Muscle of arm (tissue), 12 donors: ENCODE results near the gene SLA2. TPM values are rescaled to one million over a fixed set of nuclear protein-coding genes. Genes with fewer than 3 reads are reported as not detected.
A peak's percentile ranks its signal among the peaks of the same experiment; 100 is the strongest.
"Not testable (repeated sequence)": the region's sequence is repeated elsewhere in the genome, so short reads cannot be mapped to it uniquely, and the experiment has no call there.

ENCODE experiments used
- DNase-seq: peaks from one replicate; pipeline ENCODE4 v3.0.0-alpha.2; 2013
- polyA plus RNA-seq, 12 donors: library from polyadenylated mRNA; unstranded; fragments of 120-200 nt; gene quantifications; one replicate each; pipeline ENCODE4 v1.2.1, GENCODE V29; 2013; ENCODE audit not compliant: insufficient read length in 12 of 12

Gene SLA2
- polyA plus RNA-seq, 12 donors, result 0.20 to 0.63 (median 0.30) TPM; not detected in 2

DNA sequence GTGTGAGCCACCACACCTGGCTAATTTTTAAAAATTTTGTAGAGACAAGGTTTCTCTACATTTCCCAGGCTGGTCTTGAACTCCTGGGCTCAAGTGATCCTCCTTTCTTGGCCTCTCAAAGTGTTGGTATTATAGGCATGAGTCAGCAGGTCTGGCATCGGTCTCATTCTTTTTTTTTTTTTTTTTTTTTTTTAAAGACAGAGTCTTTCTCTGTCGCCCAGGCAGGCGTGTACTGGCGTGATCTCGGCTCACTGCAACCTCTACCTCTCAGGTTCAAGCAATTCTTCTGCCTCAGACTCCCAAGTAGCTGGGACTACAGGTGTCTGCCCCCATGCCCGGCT is 37.6 kb downstream of the SLA2 start:
- not testable (repeated sequence) for DNase-seq

DNA sequence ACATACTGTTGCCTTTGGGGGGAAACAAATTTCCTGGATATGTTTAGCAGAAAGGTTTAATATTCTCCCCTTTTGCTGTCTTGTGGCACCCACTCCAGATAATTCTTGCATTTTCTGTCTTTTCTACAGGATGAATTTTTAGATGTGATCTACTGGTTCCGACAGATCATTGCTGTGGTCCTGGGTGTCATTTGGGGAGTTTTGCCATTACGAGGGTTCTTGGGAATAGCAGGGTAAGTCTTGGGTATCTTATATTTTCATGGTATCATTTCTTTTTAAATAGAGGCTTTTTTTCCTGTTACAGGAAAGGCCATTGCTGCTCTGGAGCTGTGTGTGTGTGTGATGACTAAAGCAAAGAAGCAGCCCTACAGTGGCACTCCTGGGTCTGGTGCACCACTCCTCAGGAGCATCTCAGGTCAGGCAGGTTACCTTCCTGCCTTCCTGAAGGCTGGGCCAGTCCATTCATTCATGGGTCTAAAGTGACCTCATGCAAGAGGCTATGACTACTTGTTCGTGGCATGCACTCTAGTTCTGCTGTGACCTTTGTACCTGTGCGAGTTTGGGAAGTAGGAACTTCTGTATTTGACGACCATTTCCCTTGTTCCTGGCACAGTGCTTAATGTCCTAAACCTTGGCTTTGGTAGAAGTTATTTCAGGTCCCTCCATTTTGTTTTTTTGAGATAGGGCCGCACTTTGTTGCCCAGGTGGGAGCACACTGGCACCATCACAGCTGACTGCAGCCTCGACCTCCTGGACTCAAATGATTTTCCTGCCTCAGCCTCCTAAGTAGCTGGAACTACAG is 38.2 kb downstream of the SLA2 start:
- no peak for DNase-seq

DNA sequence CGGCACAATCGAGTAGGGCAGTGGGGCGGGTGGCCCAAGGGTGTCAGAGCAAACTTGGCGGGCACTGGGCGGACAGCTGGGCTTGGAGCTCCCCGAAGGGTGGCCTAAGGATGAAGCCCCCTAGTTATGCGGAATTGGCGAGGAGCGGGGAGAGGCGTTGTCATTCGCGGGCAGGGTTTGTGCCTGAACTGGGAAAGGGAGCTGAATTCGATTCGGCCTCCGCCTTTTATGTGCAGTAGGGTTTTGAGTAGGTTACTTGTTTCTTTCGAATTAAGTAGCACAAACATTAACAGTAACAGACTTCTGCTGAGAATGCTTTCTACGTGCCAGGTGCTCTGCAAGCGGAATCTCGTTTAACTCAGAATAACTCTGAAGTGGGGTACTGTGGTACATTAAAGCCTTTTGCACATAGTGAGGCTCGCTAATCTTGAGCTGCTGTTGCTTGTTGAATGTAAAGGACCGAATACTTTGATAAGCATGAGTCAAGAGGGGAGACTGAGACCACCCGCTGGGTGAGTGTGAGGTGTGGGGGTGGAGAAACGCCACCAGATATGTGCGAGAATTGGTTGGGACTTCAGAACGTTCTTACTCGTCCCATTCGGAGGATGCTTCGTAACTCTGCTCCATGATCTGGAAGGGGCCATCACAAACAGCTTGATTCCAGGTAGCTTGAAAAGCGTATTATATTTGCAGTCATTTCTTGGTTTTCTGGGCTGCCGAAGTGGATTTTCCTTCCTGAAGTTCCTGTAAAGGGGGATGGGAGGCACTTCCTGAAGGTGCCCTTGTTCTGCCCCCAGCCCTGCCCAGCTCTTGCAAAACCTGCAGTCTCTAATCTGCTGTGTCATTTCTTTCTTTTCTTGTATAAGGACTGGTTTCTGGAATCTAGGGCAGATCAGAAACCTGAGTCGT is 39.6 kb downstream of the SLA2 start:
- DNase-seq, result no peak

DNA sequence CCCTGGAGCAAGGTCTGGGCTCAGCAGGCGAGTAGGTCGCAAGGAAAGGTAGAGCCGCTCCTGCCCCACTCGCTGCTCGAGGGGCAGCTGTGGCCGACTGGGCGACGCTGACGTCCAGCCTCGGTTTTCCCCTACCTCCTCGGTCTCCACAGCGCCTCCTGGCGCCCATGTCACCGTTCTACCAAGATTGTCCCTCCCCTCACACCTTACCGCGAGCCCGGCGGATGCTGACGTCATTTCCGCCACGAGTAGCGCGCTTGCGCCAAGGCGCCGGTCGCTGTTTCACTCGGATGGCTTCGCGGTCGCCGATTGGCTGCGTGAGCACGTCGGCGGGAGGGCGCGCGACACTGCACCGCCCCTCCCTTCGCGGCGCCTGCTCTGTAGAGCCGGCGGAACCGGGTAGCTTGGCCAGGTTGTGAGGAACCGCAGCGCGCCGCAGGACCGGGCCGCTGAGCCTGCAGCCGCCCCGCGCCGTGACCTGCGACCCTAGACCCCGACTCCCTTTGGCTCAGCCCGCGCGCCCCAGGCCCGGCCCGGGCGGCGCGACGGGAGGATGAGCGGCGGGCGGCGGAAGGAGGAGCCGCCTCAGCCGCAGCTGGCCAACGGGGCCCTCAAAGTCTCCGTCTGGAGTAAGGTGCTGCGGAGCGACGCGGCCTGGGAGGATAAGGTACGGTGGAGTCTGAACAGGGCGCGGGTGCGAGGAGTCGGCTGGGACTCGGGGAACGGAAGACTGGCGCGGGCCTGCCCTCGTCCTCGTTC is 40.4 kb downstream of the SLA2 start, which contains the start of gene RAB5IF:
Gene RAB5IF (plus strand): TSS at position 381 of the 759 bp plus-strand sequence. CDS start 173 bp downstream, at position 554.
- peak; percentile 100 for DNase-seq

DNA sequence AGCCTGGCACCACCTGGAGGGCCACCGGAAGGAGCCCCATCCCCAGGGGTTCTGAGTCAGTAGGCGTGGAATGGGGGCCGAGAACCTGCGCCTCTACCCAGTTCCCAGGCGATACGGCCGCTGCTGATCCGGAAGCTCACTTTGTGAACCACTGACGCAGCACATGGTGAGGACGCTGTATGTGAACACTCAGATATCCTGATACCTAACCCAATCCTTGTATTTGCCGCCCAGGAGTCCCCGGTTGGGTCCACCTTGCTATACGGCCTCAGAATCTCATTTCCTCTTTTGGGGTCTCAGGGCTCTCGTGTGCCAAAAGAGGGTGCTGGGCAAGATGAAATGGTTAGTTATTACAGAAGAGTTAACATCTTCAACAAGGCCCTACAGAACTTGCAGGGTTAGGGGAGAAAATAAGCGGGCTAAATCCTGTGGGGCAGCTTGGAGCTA is 41.0 kb downstream of the SLA2 start:
- DNase-seq, result no peak

DNA sequence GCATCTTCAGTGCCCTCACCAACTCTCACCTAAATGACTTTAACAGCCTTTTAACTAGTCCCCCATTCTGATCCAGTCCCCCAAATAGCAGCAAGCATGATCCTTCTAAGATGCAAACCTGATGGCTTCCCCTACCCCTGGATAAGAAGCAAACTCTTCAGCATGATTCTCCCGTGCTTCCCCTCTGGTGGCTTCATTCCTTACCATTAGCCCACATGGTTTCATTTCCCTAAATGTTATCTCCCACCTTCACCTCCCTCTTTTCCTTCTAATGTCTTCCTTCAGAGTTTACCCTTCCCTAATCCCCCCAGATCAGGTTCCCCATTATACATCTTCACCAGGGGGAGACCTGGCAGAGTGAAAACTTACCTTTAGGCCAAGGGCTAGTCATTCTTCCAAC is 44.5 kb downstream of the SLA2 start:
- no peak for DNase-seq

DNA sequence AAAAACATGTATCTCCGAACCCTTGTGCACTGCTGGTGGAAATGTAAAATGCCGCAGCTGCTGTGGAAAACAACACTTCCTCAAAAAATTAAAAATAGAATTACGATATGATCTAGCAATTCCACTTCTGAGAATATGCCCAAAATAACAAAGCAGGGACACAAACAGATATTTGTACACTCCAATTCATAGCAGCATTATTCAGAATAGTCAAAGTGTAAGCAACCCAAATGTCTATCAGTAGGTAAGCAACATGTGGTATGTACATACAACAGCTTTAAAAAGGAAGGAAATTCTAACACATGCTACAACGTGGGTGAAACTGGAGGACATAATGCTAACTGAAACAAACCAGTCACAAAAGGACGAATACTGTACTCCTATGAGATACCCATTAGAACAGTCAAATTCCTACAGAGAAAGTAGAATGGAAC is 46.1 kb downstream of the SLA2 start:
- DNase-seq, result no peak

DNA sequence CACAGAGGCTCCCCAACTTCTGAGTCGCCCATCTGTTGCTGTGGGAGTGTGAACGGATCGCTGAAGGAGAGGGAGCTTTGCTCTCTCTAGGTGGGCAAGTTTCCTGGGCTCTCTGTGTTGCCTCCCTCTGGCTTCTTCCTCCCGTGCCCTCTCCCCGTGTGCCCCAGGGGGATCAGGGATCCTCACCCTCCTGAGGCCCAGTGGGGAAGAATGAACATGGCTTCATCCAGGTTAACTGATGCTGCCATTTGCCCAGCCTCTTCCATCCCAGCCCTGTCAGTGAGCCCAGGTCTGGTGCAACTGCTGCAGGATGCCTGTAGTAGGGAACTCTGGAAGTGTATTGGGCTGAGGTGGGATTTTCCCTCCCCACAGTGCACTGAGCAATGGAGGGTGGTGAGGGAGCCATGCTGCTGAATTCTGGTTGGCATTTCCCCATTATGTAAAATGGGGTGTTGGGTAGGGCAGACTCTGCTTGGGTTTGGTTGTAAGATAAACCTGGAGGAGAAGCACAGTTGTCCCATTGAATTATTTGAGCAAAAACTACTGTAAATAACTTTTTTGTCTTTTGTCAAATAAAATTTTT is 52.6 kb downstream of the SLA2 start:
- DNase-seq, result no peak

DNA sequence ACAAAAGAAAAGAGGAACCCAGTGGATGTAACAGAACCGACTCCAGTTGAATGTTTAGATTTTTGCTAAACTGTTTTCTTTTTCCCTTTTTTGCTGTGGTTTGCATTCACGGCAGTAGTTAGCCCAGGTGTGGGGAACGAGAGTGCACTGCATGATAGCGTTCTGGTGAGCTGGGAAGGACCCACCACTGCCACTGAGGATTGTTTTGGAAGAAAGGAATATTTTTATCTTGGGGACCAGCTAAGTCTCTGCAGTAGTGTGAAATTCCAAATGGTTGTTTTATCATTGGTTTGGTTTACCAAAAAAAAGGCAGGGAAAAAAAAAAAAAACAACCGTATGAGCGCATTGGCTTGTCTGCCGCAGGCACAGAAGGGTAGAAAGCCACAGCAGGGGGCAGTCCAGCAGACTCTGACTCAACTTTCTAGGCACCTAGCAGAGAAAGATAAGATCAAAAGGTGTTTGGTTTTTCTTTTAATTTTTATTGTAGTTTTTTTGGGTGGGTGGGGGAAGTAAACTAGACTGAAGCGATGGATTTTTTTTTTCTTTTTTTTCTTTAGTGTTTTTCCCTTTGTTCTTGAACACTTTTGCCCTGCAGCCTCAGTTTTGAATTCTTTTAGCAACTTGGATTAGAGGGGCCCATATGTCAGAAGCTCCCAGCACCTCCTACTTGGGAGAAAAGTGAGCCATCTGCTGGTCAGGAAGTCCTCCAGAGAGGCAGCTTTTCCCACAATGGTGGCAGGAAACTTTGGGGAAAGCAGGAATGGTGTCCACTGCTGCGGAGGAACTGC is 53.9 kb downstream of the SLA2 start:
- no peak for DNase-seq

DNA sequence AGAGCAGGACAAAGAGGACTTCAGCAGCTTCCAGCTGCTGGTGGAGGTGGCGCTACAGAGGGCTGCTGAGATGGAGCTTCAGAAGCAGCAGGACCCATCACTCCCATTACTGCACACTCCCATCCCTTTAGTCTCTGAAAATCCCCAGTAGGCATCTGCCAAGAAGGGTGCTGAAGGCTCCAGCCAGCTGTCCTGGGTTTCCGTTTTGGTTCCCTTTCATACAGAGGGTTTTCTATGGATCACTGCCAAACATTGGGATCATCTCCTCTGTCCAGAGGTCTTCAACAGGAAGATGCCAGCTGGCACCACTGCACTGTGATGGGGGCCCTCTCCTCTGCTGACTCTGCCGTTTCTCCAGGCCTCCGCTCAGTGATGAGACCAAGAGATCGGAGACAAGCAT is 54.7 kb downstream of the SLA2 start:
- no peak for DNase-seq

DNA sequence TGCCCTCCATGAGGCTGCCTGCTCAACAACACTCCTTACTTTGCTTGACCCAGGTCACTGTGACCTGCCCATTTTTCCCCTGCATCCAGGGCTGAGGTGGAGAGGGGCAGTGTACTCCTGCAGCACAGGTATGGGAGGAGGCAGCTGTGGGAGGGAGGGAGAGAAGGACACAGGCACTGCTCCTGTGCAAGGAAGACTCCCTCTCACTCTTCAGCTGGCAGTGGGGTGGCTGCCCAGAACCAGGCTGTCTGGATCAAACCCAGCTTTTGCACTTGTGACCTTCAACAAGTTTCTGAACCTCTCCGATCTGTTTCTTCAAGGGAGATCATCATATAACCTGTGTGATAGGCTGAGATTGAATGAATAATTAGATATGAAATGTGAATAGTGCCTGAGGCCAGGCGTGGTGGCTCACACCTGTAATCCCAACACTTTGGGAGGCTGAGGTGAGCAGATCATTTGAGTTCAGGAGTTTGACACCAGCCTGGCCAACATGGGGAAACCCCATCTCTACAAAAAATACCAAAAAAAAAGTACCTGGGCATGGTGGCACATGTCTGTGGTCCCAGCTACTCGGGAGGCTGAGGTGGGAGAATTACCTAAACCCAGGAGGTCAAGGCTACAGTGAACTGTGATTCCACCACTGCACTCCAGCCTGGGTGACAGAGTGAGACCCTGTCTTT is 58.5 kb downstream of the SLA2 start:
- no peak for DNase-seq

DNA sequence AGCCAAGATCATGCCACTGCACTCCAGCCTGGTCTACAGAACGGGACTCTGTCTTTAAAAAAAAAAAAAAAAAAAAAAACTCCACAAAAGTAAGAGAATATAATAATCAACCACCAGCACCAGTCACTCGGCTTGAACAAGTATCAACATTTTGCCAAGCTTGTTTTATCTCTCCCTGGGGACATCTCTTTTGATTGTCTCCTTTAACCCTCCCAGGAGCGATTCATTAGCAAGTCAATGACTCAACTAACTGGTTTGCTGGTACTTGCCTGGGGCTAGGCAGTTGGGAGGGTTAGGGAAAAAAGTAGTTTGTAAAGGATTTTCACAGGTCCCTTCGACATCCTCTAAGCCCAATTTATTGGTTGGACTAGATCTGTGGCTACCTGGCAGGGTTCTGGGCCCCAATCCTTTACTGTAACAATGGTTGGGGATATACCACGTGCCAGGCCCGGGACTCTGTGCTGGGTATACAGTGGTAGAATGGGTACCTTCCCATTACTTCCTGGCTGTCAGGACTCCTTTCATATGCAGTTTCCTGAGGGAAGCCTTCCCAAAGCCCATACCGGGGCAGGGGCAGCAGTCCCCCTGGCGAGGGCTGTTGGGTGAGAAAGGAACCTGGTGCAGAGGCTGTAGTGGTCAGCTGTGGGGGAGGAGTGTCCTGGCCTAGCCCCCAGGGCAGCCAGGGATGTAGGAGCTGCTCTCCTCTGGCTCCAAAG is 60.4 kb downstream of the SLA2 start:
- no peak for DNase-seq

DNA sequence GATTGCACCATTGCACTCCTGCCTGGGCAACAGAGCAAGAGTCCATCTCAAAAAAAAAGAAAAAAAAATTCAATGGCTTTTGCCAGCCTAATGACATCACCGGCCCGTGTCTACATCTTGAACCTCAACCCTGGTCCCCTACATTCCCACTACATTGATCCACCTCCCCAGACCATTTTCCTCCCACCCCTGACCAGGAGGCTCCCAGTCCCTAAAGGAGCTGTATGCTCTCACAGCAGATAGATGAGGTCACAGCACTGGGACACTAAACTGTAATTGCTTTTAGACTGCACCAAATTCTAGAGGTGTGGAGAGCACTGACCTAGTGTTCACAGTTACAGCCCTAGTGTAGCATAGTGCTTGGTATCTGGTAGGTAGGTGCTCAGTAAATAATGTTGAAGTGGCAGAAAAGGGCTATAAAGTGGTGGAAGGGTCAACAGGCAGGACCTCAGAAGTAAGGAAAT is 61.9 kb downstream of the SLA2 start:
- no peak for DNase-seq

DNA sequence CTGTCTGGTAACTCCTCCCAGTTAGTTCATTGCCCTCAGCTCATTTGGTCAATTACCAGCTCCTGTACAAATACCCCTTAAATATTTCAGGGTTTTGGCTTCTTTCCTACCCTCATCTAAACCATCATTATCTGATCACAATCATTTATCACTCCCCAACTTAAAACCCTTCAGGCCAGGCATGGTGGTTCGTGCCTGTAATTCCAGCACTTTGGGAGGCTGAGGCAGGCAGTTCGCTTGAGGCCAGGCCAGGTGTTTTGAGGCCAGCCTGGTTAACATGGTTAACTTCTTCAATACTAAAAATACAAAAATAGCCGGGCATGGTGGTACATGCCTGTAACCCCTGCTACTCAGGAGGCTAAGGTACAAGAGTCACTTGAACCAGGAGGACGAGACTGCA is 63.2 kb downstream of the SLA2 start:
- no peak for DNase-seq

DNA sequence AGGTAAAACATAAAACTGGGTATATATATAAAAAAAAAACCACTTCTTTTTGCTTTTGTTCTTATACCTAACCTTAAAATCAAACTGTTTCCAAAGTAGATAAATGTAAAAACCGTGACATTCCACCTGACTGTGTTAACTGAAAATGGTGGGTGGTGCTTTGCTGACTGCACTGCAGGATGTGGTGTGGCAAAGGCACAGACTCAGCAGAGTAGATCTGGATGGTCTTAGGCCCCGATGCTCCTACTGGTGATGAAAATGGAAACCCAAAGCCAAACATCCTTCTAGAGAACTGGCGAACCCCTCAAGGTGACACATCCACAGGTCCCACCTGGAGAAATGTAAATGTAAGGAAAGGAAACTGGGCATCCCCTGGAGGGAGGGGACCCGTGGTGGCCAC is 63.7 kb downstream of the SLA2 start:
- no peak for DNase-seq

DNA sequence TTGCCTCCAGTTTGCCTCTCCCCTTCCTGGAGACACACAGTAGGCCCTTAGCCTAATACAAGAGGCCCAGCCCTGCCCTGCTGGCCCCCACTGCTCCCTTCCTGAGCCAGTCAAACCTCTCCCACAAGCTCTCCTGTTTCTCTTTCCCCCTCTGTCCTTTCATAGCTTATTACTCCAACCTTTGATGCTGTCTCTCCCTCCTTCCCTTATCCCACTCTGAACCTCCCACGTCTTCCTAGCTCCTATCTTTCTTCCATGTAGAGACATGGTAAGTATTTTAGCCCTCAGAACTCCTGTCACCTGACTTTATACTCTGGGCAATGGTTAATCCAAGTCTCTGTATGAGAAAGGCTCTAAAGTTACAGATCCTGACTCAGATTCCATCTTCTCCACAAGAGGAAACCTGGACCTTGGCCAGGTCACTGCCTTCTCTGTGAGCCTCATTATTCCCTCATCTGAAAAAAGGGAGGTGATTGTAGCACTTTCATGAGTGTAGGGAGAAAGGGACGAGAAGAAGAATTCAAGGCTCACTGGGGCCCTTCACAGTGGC is 65.9 kb downstream of the SLA2 start:
- DNase-seq, result no peak

DNA sequence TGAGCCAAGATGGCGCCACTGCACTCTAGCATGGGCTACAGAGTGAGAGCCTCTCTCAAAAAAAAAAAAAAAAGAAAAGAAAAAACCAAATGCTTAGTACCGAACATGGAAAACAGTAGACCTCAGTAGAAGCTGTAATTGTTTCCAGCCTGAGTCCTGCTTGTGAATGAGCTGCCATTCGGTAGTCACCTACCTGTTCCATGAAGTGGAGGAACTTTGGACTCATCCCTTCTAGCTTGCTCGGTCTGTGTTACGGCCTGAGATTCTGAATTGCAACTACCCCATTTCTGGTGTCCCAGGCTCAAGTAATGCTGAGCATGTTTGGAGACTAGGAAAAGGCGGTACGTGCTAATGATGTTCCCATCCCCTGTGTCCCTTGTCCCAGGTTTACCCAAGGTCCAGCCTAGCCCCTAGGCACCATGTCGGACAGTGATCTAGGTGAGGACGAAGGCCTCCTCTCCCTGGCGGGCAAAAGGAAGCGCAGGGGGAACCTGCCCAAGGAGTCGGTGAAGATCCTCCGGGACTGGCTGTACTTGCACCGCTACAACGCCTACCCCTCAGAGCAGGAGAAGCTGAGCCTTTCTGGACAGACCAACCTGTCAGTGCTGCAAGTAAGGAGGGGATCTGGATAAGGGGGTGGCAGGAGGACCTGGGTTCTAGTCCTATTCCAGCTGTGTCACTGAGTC is 67.5 kb downstream of the SLA2 start:
- no peak for DNase-seq

DNA sequence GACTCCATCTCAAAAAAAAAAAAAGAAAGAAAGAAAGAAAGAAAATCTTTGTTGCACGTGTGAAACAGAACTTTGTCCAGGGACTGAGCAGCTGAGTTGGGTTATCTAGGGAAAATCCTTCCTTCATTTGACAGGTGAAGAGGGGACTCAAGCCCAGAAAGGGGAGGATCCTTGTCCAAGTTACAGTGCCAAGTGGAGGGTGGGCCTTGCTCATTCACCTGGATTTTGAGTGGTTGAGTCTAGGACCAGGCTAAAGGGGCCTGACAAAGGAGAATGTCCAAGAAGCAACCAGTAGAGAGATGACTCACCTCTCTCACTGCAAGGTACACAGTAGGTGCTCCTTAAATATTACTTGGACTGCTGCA is 69.9 kb downstream of the SLA2 start:
- DNase-seq, result no peak
